Chondrocyte (in vitro differentiated cells): ENCODE measurements around the gene PPP5C. TPM values are rescaled to one million over a fixed set of nuclear protein-coding genes. Genes with fewer than 3 reads are reported as not detected.

Experiments used
- DNase-seq: peaks from one replicate; pipeline ENCODE4 v3.0.0; 2021; ENCODE audit warnings: mixed read lengths, low spot score
- H3K27ac Mint-ChIP-seq: one replicate; pipeline ENCODE4 v1.8.0; 2021; ENCODE audit warnings: mild to moderate bottlenecking, moderate library complexity, mixed read lengths; ENCODE audit not compliant: unreplicated experiment
- H3K27me3 Mint-ChIP-seq: 2 replicates; pipeline ENCODE4 v1.8.0; 2021; ENCODE audit warnings: low read depth, mixed read lengths
- H3K36me3 Mint-ChIP-seq: 2 replicates; pipeline ENCODE4 v1.8.0; 2021; ENCODE audit warnings: low read depth, mixed read lengths
- H3K4me1 Mint-ChIP-seq: 2 replicates; pipeline ENCODE4 v1.8.0; 2021; ENCODE audit warnings: low read depth, mild to moderate bottlenecking, mixed read lengths
- H3K4me3 Mint-ChIP-seq: one replicate; pipeline ENCODE4 v1.8.0; 2021; ENCODE audit warnings: mild to moderate bottlenecking, moderate library complexity, mixed read lengths; ENCODE audit not compliant: unreplicated experiment
- H3K9me3 Mint-ChIP-seq: 2 replicates; pipeline ENCODE4 v1.8.0; 2021; ENCODE audit warnings: low read depth, mixed read lengths
- total RNA-seq: library from RNA; stranded (reverse); gene quantifications from 3 replicates; pipeline ENCODE4 v1.2.1, GENCODE V29; 2021
- TF ChIP-seq, protein P1 (sequence below): fragments of 200-600 bp; sonication (generic); IDR thresholded peaks from 2 replicates; pipeline ENCODE4 v1.5.0; 2021; ENCODE audit warnings: antibody characterized with exemption, mild to moderate bottlenecking, moderate library complexity

Gene PPP5C
- total RNA-seq, 1 donor from 2014 or later, result 62.5 TPM

DNA sequence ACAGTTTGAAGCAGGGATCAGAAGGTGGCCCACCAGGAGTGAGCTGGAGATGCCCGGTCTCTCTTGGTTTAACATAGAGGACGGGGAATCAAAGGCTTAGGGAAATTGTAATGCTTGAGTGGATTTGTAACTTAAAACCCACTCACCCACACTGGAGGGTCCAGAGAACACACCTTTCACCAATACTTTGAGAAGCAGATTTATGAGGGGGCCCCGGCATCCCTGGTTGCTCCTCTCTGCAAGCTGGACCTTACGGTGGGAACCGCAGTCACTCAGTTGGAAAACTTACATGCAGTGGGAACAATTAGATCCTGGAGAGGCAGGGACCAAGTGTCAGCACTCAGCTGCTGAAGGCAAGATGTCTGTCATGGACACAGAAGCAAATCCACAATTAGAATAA is 20.5 kb downstream of the PPP5C start:
- H3K36me3 Mint-ChIP-seq, result peaks cover 14% of the 10 kb centered on the region
- H3K4me3 Mint-ChIP-seq, result no peak overlapping the region
- no peaks in the 10 kb centered on the region for H3K27me3 Mint-ChIP-seq
- peaks cover 37% of the 10 kb centered on the region for H3K4me1 Mint-ChIP-seq
- H3K9me3 Mint-ChIP-seq, result no peaks in the 10 kb centered on the region
- H3K27ac Mint-ChIP-seq, result no peak overlapping the region
- TF ChIP-seq, protein P1, sequence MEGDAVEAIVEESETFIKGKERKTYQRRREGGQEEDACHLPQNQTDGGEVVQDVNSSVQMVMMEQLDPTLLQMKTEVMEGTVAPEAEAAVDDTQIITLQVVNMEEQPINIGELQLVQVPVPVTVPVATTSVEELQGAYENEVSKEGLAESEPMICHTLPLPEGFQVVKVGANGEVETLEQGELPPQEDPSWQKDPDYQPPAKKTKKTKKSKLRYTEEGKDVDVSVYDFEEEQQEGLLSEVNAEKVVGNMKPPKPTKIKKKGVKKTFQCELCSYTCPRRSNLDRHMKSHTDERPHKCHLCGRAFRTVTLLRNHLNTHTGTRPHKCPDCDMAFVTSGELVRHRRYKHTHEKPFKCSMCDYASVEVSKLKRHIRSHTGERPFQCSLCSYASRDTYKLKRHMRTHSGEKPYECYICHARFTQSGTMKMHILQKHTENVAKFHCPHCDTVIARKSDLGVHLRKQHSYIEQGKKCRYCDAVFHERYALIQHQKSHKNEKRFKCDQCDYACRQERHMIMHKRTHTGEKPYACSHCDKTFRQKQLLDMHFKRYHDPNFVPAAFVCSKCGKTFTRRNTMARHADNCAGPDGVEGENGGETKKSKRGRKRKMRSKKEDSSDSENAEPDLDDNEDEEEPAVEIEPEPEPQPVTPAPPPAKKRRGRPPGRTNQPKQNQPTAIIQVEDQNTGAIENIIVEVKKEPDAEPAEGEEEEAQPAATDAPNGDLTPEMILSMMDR, result no peak
- DNase-seq, result peak; percentile 29

DNA sequence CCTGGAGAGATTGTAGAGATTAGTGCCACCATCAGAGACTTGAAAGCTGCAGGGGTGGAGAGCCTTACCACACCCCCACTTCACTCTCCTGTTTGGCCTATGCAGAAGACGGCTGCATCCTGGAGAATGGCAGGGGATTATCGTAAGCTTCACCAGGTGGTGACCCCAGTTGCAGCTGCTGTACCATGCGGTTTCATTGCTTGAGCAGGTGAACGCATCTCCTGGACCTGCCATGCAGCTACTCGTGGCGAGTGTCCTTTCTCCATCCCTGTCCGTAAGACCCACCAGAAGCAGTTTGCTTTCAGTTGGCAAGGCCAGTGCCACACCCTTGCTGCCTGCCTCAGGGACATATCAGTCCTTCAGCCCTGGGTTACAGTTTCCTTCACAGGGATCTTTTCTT is 21.2 kb downstream of the PPP5C start:
- TF ChIP-seq, protein P1, result no peak
- no peak for DNase-seq
- no peaks in the 10 kb centered on the region for H3K27me3 Mint-ChIP-seq
- H3K4me1 Mint-ChIP-seq, result peaks cover 44% of the 10 kb centered on the region
- no peak overlapping the region for H3K27ac Mint-ChIP-seq
- H3K36me3 Mint-ChIP-seq, result peaks cover 14% of the 10 kb centered on the region
- H3K9me3 Mint-ChIP-seq, result no peaks in the 10 kb centered on the region
- H3K4me3 Mint-ChIP-seq, result no peak overlapping the region

DNA sequence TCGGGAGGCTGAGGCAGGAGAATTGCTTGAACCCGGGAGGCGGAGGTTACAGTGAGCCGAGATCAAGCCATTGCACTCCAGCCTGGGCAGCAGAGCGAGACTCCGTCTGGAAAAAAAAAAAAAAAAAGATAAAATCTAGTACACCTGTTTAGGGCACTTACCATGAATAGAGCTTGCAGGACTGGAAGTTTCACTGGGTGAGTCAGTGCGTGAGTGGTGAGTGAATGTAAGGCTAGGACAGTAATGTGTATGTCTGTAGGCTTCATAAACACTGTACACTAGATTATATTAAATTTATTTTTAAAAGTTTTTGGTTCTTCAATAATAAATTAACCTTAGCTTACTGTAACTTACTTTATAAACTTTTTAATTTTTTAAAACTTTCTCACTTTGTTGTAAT is 22.9 kb downstream of the PPP5C start:
- Mint-ChIP-seq H3K27ac (no peak overlapping the region), H3K36me3 (peaks cover 6% of the 10 kb centered on the region), H3K4me3 (no peak overlapping the region), H3K4me1 (peaks cover 59% of the 10 kb centered on the region), H3K27me3 (no peaks in the 10 kb centered on the region), H3K9me3 (no peaks in the 10 kb centered on the region)
- TF ChIP-seq, protein P1, result no peak
- no peak for DNase-seq

DNA sequence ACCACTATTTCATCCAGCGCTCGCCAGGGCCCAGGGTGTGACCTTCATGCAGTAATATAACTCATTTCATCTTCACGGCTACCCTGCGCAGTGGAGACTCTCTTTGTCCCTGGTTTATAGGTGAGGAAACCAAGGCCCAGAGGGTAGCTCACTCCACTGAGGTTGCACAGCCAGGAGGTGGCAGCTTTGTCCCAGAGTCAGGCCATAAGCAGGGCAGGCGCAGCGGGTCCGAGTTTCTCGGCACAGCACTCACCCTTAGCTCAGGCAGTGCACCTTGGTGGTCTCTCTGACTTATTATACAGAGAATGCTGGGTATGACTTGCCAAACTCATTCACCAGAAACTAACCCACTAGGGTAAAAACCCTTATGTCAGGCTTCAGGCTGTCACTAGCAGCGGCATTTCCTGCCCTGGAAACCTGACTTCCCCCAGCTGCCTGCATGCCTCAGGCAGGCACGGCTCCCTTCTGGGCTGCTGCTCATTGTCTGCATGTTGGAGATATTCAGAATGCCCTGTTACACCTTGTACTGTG is 24.5 kb downstream of the PPP5C start:
- Mint-ChIP-seq H3K4me1 (peaks cover 55% of the 10 kb centered on the region), H3K36me3 (peaks cover 9% of the 10 kb centered on the region), H3K27ac (peak overlapping the region; percentile 96), H3K4me3 (no peak overlapping the region), H3K9me3 (no peaks in the 10 kb centered on the region), H3K27me3 (no peaks in the 10 kb centered on the region)
- peak; percentile 41 for DNase-seq
- TF ChIP-seq, protein P1, result peak; percentile 48

DNA sequence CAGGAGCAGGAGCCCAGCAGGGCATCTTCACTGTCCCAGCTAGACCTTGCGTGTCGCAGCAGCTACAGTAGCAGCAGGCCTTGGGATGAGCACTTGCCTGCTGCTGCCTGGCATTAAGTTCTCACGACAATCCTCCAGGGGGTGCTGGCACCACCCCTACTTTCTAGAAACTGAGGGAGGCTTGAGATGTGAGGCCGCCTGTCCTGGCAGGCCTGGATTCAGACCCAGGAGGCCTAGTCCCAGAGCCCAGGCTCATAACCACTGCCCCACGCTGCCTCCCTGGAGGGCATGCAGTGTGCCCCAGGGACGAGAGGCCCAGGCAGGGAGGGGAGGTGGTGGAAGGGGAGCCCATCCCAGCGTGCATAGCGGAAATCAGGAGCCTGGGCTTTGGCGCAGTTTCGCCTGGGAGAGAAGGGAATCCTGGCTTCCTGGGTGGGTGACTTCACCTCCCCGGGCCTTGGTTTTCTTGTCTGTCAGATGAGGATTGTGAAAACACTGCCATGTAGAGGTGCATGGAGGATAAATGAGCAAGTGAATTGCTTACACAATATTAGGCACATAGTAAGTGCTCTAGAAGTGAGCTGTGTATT is 26.1 kb downstream of the PPP5C start:
- TF ChIP-seq, protein P1, result peak; percentile 75
- Mint-ChIP-seq H3K4me3 (peak overlapping the region; percentile 4), H3K4me1 (peaks cover 57% of the 10 kb centered on the region), H3K36me3 (peaks cover 17% of the 10 kb centered on the region), H3K27ac (peak overlapping the region; percentile 96), H3K9me3 (no peaks in the 10 kb centered on the region), H3K27me3 (no peaks in the 10 kb centered on the region)
- DNase-seq, result peak; percentile 78
